ENCODE results near the gene PAX3. TPM values are rescaled to one million over a fixed set of nuclear protein-coding genes. Genes with fewer than 3 reads are reported as not detected.

Gene PAX3
- total and polyA plus RNA-seq, 12 donors, result not detected

GRCh38 chr2:222169346-222169745 lies 129.5 kb downstream of the PAX3 start:
- DNase-seq, result no peak
- WGBS, 4 donors, result 47 to 54% (median 48%) methylated on average over 4 of the region's 4 CpGs
- H3K27me3 ChIP-seq, result peaks cover 3% of the 10 kb centered on the region
- no peak overlapping the region for H3K4me3 ChIP-seq
- no peak overlapping the region for H3K27ac ChIP-seq
- no peaks in the 10 kb centered on the region for H3K9me3 ChIP-seq (replicated peaks in 1 of 3)
- TF ChIP-seq, protein P1, sequence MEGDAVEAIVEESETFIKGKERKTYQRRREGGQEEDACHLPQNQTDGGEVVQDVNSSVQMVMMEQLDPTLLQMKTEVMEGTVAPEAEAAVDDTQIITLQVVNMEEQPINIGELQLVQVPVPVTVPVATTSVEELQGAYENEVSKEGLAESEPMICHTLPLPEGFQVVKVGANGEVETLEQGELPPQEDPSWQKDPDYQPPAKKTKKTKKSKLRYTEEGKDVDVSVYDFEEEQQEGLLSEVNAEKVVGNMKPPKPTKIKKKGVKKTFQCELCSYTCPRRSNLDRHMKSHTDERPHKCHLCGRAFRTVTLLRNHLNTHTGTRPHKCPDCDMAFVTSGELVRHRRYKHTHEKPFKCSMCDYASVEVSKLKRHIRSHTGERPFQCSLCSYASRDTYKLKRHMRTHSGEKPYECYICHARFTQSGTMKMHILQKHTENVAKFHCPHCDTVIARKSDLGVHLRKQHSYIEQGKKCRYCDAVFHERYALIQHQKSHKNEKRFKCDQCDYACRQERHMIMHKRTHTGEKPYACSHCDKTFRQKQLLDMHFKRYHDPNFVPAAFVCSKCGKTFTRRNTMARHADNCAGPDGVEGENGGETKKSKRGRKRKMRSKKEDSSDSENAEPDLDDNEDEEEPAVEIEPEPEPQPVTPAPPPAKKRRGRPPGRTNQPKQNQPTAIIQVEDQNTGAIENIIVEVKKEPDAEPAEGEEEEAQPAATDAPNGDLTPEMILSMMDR (IDR thresholded peaks at IDR 0.05), result no peak
- no peak for TF ChIP-seq POLR2A (IDR thresholded peaks at IDR 0.05)
- no peaks in the 10 kb centered on the region for H3K36me3 ChIP-seq (replicated peaks in 1 of 2)
- intact Hi-C loops (cut with DNase I), result no loop called here
- no peaks in the 10 kb centered on the region for H3K4me1 ChIP-seq (replicated peaks in 1 of 2)

DNA sequence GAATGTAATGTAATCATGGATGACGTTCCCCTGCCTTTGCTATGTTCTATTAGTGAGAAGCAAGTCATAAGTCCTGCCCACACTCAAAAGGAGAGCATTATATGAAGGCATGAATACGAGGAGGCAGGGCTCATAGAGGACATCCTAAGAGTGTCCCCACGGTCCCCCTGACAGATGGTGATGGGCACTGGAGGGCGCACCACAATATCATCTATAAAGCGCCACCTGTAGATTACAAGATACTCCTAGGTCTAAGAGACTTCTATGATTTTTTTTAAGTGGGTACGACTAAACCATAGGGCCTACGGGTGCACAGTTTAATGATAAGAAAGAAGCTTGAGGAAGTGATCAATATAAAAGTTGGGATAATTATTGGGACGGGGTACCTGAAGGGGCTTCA lies 131.0 kb downstream of the PAX3 start:
- Histone ChIP-seq H3K9me3 (replicated peaks in 1 of 3) (no peaks in the 10 kb centered on the region), H3K4me3 (no peak overlapping the region), H3K4me1 (replicated peaks in 1 of 2) (no peaks in the 10 kb centered on the region), H3K36me3 (replicated peaks in 1 of 2) (no peaks in the 10 kb centered on the region), H3K27ac (no peak overlapping the region), H3K27me3 (peaks cover 5% of the 10 kb centered on the region)
- intact Hi-C loops (cut with DNase I), result no loop called here
- DNase-seq, result no peak
- no peak for TF ChIP-seq POLR2A (IDR thresholded peaks at IDR 0.05)
- TF ChIP-seq, protein P1 (IDR thresholded peaks at IDR 0.05), result no peak
- WGBS, 4 donors, result 65 to 75% (median 73%) methylated on average over 8 of the region's 8 CpGs

GRCh38 chr2:222160944-222161343 lies 137.9 kb downstream of the PAX3 start:
- 25 to 34% (median 31%) methylated on average over 5 of the region's 5 CpGs for WGBS, 4 donors
- peaks cover 5% of the 10 kb centered on the region for H3K27me3 ChIP-seq

DNA sequence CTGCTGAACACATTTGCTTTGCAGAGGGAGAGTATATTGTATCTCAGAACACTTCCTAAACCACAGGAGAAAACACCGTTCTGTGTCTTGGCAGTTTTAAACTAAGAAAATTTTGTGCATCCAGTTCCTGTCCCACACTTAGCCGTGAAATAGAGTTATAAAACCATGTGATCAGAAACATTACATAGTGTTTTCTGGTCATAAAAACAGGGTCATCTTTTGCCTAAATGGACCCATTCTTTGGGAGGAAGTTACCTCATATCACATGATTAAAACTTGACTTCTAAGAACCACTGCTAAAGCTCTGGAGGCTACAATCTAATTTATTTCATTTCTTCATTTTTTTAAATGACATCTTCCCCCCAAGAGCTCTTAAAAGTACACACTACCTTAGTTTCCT lies 138.7 kb downstream of the PAX3 start:
- H3K4me3 ChIP-seq, result no peak overlapping the region
- intact Hi-C loops (cut with DNase I), result no loop called here
- no peaks in the 10 kb centered on the region for H3K36me3 ChIP-seq (replicated peaks in 1 of 2)
- DNase-seq, result no peak
- TF ChIP-seq, protein P1 (IDR thresholded peaks at IDR 0.05), result no peak
- no peak for TF ChIP-seq POLR2A (IDR thresholded peaks at IDR 0.05)
- H3K27ac ChIP-seq, result no peak overlapping the region
- H3K27me3 ChIP-seq, result peaks cover 5% of the 10 kb centered on the region
- 71 to 75% (median 74%) methylated on average over 2 of the region's 2 CpGs for WGBS, 4 donors
- H3K4me1 ChIP-seq (replicated peaks in 1 of 2), result no peaks in the 10 kb centered on the region
- H3K9me3 ChIP-seq (replicated peaks in 1 of 3), result no peaks in the 10 kb centered on the region

More at GRCh38 chr2:222160944-222161343, 137.9 kb downstream of the PAX3 start:
- H3K4me3 ChIP-seq, result no peak overlapping the region
- no peaks in the 10 kb centered on the region for H3K36me3 ChIP-seq (replicated peaks in 1 of 2)
- H3K4me1 ChIP-seq (replicated peaks in 1 of 2), result no peaks in the 10 kb centered on the region
- intact Hi-C loops (cut with DNase I), result no loop called here
- DNase-seq, result no peak
- H3K27ac ChIP-seq, result no peak overlapping the region
- TF ChIP-seq, protein P1 (IDR thresholded peaks at IDR 0.05), result no peak
- TF ChIP-seq POLR2A (IDR thresholded peaks at IDR 0.05), result no peak
- no peaks in the 10 kb centered on the region for H3K9me3 ChIP-seq (replicated peaks in 1 of 3)
